GM19035 (cell line): ENCODE measurements around the gene CDK17.

Experiments used
- ATAC-seq: cut with Tn5 transposase; IDR thresholded peaks from one replicate; pipeline ENCODE4 v1.9.1; 2021; ENCODE audit not compliant: unreplicated experiment

Gene CDK17

DNA sequence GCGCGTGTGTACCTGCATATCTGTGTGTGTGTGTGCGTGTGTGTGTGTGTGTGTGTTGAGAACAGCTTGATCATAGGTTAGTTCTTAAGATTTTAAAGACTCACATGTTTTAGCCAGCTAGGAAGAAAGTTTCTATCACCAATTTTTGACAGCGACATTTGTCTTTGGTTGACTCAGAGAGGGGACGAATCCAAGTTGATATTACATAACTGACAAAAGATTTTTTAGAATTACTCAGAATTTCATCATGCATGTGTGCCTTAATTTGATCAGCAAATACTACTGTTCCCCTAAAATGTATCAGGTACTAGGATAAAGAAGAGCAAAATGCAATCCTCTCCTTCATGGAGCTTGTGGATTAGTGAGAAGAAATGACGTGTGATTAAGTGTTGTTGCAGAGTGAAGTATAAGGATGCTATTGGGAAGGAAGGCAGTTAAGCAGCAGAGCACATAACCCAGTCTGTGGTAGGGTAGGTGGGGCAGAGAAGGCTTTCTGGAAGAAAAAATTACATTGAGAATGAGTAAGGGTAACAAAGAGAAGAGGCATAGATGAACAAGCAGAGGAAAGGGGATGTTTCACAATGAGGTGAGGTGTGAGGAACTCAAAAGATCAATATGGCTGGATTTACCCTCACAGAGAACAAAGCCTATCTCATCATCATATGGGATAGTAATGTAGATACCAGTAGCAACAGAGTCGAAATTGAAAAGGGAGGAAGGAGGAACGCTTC is 128.6 kb downstream of the CDK17 start:
- no peak for ATAC-seq

DNA sequence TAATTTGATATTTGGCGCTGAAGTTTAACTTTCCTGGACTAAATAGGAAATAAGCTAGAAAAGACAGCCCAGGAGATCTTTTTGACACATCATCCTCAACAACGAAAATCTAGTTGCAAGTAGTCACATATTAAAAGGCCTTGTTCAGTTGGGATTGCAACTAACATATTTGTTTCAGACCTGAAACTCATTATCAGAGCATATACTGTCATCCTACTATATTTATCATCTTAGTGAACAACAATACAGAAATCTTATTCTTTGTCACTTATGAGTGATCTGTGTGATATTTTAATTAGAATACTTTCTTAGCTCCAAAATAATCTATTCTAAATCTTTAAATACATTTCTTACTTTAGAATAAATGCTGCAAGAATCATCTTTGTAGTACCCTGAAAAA is 134.0 kb downstream of the CDK17 start:
- no peak for ATAC-seq

DNA sequence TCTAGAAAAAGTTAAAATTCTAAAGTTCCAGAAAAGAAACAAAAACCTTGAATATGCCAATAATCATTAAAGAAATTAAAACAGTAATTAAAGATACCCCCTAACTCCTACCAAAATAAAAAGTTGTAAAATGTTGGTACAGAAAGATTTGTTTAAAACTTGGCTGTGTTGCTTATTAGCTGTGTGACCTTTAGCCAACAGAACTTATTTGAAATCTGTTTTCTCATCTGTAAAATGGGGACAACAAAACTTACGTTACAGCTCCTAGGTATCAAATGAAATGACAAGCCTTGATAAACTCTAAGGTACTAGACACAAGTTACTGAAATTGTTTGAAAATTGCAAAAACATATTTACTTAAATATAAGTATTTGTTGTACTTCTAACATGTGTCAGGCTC is 134.4 kb downstream of the CDK17 start:
- ATAC-seq: no peak

DNA sequence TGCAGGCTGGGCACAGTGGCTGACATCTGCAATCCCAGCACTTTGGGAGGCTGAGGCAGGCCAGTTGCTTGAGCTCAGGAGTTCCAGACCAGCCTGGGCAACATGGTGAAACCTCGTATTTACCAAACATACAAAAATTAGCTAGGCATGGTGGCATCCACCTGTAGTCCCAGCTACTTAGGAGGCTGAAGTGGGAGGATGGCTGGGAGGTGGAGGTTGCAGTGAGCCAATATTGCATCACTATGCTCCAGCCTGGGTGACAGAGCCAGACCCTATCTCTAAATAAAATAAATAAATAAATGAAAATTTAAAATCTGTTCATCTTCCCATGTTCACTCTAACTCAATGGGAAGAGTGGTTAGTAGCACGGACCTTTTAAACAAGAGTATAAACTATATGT is 134.8 kb downstream of the CDK17 start:
- no peak for ATAC-seq

DNA sequence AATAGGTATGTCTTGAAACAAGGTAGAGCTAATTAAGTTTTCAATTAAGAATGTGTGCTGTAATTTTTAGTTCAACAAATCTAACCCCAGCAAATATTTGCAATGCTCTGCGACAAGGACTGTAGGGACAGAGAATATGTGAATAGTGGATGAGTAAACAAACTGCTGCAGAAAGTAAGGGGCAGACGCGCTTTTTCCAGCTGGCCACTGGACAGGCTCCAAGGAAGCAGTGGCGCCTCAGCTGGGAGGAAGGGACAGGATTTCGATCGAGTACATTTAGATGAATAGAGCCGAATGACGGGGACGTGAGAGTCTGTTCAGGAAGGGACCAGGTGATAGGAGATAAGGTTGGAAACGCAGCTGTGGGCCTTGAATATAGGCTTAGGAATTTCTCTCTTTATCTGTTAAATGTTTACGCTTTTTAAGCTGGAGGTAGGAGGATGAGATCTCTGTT is 136.8 kb downstream of the CDK17 start:
- no peak for ATAC-seq

DNA sequence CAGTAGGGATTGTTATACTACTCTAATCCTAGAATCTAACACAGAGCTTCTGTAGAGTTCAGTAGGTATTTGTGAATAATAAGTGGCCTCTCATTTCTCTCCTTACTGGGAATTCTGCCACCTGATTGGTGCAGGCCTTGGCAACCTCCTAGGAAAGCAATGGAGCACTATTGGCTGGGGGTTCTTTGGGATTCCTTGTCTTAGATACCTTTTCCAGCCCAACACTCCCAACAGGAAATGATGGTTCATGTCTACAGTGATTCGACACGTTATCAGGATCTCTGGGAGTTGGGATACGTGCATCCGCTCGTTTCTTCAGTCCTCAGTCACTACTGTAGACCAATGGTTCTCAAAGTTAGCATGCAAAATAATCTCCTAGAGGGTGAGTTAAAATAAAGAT is 138.7 kb downstream of the CDK17 start:
- ATAC-seq: no peak

DNA sequence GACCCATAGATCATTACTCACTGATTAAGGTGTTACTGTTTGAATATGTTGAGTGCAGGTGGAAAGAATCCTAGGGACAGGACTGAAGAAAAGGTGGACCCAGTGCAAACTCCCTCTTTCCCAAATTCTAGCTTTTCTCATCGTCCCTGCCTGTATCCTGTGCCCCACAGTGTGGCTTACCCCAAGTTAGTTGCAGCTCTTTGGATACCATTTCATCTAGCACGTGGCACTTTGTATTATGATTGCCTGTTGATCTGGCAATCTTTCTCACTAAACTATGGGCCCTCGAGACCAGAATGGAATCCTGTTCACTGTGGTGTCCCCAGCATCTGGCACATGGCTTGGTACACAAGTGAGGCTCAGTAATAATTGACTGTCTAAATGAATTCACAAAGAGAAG is 139.6 kb downstream of the CDK17 start:
- ATAC-seq: no peak

DNA sequence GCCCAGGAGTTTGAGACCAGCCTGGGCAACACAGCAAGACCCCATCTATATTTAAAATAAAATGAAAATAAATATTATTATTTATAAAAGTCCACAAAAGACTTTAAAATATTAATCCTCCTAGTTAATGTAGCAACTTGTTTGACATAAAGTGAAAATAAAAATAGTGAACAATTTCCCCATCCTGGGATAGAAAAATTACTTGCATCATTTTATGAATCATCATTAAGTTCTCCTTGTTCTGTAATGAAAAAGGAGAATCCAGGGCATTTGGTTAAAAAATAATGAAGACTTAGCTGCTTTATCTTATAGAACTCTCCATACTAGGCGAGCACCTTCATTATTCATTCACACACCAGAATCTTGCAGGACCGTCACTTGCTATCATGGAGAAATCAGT is 140.0 kb downstream of the CDK17 start:
- no peak for ATAC-seq

DNA sequence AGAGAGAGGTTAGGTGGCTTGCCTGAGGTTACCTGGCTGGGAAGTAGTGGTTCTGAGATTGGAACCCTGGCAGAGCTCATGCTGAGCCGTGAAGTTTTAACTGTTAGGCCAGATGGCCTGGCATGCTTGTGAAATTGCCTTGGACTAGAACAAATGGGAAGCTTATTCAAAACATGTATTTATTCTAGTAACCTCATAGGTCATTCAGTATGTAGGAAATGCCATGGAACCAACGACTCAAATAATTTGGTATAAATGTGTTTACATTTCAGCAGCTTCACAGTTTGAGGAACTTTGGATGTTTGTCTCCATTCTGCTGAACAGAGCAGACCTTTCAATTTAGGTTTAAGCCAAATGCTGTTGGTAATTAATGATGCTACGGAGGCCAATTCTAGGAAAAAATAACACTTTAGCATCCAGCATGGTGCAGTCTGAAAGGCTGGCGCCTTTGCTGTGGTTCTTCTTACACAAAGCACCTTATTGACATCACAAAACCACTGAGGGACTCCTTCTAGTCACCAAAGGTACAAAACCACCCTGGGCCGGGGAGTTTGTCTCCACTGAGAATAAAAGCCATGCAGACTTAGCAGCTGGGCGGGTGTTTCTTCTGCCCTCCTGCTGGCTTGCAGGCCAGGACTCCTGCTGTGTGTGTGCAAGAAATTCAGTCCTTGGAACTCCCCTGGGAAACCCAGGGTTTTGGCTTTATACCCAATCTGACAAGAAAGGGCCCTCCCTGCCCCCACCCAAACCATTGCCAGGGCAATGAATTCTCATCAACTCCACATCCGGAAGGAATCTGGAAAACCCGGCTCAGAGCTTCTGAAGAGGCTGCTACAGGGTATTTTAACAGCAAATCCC is 141.9 kb downstream of the CDK17 start:
- no peak for ATAC-seq

DNA sequence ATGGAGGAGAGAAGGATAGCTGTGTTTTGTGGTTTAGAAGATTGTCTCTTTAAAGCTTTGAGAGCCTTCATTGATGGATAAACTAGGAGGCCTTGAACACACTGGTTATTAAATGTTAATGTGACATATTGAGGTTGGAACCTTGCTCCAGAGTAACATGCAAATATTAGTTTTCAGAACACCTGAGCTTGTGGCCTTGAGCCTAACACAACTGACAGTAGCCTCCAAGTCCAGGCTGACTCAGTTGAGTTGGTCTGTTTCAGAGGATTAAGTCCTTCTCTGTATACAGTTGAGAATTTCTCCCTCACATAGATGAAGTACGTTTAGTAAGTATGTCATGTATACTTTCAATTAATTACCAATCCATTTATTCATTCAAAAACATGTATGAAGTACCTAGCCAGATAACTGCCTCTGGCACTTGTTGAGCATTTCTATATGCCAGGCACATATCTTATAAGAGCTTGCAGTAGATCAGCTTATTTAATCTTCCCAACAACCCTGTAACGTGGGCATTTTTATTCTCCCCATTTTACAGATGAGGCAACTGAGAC is 142.6 kb downstream of the CDK17 start:
- ATAC-seq: no peak

DNA sequence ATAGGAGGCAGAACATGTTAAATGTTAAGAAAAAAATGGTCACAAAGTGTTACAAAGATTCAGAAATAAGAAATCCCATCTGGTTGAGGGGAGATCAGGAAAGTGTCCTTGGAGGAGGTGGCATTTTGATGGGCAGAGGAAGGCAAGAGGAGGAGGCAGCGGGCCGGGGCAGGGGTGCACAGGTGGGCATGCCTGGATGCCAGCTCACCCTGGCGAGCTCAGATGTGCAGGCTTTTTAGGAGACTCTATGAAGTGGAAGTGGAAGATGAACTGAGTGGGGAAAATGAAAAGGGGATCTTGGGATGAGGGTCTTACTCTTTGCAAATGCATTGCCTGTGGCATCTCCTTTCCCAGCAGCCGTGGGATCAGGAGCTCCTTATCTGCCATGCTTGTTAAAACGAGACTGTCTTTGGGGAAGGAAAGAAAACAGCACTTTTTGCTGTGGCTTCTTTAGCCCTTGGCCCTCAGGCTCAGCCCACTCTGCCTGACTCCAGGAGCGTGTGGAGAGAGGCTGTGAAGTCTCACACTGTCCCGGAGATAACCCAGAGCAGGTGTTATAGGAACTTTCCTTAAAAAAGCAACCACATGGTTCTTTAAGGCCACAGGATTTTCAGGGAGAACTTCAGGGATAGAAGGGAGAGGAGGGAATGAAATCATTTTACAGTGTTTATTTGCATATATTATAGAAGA is 143.4 kb downstream of the CDK17 start:
- ATAC-seq: no peak

DNA sequence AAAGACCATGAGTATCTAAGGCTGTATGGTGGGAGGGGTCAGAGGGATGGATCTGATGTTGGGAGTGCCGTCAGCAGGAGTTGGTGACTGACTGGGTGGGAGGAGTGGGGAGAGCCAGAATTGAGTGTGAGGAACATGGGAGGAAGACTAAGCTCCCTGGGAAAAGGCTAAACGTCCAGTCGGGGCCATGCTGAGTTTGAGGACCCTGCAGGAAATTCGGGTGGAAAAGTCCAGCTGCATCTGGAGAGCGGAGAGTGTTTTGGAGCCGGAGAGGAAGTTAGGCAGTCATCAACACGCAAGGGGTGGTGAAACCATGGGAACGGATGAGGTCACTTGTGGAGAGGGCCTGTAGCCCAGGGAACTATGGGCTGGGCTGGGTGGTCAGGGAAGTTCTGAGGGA is 145.2 kb downstream of the CDK17 start:
- ATAC-seq: no peak

DNA sequence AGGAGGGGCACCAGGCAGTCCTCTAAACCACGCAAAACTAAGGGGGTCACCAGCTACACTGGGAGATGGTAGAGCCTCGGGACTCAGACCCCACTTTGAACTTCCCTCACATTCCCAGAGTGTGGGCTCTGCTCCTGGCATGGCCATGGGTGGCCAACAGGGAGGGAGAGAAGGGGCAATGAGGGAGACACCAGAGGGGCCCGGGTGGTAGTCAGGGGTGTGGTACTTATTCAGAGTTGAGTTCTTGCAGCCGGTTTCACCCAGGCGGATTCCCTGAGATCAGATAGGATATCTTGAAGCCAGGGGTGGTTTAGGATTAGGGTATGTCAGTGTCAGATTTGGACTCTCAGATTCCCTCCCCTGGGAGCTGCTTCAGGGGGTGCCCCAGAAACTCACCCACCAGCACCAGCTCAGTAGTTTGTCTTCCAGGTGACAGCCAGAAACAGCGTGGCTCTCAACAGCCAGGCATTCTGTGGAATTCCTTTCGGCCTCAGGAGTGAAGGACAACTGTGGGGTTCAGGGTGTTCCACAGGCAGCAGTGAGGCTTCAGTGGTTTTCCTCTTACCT is 150.0 kb downstream of the CDK17 start:
- no peak for ATAC-seq

DNA sequence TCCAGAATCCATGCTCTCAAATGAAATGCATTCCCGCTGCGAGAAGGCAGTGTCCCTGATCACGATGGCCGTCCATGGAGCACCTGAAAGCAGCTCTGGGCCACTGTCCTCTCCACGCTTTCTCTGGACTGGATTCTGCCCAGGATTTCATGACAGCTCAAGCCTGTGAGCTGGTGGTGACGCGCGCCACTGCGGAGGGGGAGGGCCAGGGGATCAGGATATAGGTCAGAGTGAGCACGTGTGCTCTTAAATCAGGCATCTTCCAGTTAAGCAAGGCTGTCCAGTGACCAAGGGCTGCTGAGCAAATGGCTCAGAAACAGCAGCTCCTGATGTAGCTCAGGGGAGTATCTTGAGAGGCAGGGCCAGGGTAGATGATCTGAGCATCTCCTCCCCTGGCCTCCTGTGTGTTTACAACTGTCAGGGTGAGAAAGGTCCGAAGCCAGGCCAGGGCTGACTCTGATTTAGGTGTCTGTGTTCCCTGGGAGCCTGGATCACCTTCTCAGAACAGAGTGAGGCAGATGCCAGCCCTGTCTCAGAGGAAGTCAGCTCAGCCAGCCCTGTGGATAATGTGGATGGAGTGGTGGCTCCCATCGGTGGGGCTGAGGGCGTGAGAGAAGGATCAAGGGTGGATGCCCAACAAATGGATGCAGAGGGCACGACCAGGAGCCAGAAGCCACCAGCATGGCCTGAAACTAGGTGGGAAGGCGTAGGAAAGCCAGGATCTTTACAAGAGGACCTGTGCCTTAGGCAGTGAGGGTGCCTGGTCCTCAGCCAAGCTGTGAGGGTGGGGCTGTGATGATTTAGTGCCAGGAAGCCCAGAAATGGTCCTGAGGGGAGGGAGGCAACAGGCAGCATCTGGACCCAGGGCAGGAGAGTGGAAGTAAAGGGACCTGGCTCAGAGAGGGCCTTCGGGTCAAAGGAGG is 150.8 kb downstream of the CDK17 start:
- no peak for ATAC-seq

DNA sequence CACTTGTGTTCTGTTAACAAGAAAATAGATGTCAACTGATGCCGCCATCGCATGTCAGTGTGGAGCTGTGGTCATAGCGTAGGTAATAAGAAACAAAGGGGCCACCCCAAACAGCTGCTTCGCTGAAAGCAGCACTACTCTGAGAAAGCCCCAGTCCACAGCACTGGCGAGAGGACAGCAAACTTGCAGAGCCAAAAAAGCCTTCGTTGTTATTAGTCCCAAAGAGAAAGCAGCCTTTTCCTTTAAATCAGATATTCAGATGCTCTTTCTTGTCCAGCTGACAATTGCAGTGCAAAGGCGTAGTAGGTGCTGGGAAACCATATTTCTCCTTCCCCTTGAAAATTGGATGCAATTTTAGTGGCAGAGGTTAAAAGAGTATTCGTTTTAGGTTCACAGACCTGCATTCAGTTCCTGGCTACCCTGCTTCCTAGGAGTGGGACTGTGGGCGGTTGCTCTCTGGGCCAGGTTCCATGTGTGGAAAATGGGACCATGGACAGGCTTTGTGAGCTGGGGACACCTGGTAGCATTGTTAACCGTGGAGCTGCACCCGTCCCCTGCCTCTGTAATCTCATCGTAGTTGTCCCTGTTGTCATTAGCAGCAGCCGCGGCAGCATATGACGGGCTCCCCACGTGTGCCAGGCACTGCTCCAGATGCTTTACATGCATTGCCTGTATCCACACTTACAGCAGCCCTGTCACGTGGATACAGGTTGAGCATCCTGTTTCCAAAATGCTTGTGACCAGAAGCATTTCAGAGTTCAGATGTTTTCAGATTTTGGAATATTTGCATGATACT is 151.9 kb downstream of the CDK17 start:
- no peak for ATAC-seq

DNA sequence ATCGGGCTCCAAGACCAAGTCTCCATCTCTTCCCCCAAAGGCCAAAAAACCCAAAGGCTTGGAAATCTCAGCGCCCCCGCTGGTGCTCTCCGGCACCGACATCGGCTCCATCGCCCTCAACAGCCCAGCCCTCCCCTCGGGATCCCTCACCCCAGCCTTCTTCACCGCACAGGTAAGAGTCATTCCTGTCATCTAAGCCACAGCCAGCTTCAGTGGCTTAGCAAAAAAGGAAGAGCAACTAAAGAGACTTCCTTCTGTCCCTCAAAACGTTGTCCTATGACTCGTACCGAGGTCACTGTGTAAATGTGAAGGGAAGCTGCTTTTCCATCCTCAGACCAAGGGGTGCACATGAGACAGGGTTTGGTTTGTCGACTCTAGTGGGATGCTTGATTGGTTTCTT is 152.7 kb downstream of the CDK17 start:
- no peak for ATAC-seq

DNA sequence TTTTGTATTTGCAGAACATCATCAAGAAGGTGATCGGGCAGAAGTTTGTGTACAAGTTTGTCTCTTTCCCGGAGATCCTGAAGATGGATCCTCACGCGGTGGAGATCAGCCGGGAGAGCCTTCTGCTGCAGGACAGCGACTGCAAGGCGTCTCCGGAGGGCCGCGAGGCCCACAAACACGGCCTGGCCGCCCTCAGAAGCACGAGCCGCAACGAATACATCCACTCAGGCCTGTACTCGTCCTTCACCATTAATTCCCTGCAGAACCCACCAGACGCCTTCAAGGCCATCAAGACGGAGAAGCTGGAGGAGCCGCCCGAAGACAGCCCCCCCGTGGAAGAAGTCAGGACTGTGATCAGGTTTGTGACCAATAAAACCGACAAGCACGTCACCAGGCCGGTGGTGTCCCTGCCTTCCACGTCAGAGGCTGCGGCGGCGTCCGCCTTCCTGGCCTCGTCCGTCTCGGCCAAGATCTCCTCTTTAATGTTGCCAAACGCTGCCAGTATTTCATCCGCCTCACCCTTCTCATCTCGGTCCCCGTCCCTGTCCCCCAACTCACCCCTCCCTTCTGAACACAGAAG is 153.2 kb downstream of the CDK17 start:
- ATAC-seq: no peak

DNA sequence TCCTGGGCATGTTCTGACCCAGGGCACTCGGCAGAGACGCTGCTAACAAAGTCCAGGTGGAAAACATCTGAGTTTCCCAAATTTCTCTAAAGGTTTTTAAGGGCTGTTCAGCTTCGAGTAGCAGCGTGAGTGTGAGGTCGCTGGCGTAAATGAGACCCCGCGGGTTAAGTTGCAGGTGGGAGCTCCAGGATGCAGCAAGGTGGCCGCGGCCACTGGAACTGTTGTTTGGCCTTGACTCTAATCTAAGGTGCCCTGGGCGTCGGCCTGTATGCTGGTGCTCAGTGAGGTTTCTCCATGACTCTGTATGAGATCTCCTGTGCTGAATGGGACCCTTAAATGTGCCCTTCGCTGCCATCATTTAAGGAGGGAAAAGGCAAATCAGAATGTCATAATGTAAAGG is 155.4 kb downstream of the CDK17 start:
- no peak for ATAC-seq

DNA sequence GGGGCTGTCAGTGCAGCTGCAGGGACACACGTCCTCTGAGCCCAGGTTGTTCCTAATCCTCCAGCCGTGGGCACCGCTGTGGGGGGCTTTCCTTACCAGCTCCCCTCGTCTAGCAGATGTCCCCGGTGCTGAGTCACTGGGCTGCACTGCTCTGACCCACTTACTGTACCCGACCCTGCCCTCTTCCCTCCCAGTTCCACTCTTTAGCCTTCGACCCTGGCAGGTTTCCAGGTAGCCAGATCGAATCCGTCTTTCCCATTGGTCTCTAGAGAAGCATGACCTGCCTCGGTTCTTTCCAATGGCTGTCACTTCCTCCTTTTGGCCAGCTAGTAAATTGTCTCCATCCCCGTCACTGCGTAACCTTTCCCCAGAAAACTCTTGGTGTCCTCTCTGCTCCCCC is 157.6 kb downstream of the CDK17 start:
- ATAC-seq: no peak
